Skeletal muscle tissue (tissue), 4 donors: Measurements from ENCODE around the gene COL1A1. TPM values are rescaled to one million over a fixed set of nuclear protein-coding genes. Genes with fewer than 3 reads are reported as not detected.

ENCODE experiments used
- H3K27ac ChIP-seq: one replicate; pipeline ENCODE4 v1.7.0; 2013; ENCODE audit warnings: mild to moderate bottlenecking, low read depth, low read length, inconsistent platforms
- H3K27me3 ChIP-seq, 3 donors: one replicate each; pipeline ENCODE4 v1.7.0; 2013; ENCODE audit warnings: low read length in 3 of 3; ENCODE audit not compliant: control insufficient read depth in 3 of 3, insufficient read depth in 3 of 3
- H3K36me3 ChIP-seq, 3 donors: one replicate each; pipeline ENCODE4 v1.7.0; 2013; ENCODE audit warnings: low read length in 3 of 3; ENCODE audit not compliant: control insufficient read depth in 3 of 3, insufficient read depth in 3 of 3
- H3K4me1 ChIP-seq, 3 donors: one replicate each; pipeline ENCODE4 v1.7.0; 2013; ENCODE audit warnings: low read length in 3 of 3, mild to moderate bottlenecking in 3 of 3; ENCODE audit not compliant: control insufficient read depth in 3 of 3, insufficient read depth in 3 of 3
- H3K4me3 ChIP-seq, 3 donors: one replicate each; pipeline ENCODE4 v1.7.0; 2013; ENCODE audit warnings: low read length in 3 of 3
- H3K9ac ChIP-seq, 3 donors: one replicate each; pipeline ENCODE4 v1.7.0; 2013; ENCODE audit warnings: low read length in 3 of 3, mild to moderate bottlenecking in 3 of 3, moderate library complexity in 2 of 3, low read depth in 1 of 3
- H3K9me3 ChIP-seq, 3 donors: one replicate each; pipeline ENCODE4 v1.7.0; 2013; ENCODE audit warnings: low read length in 3 of 3; ENCODE audit not compliant: control insufficient read depth in 3 of 3
- total RNA-seq: library from RNA; depleted of rRNA; stranded (reverse); fragments of >200 nt; gene quantifications from one replicate; pipeline ENCODE4 v1.2.3, GENCODE V29; 2014
- donor health status: Osteomylitis.

The COL1A1 gene
- total RNA-seq, 1 donor from 2014 or later = 3,450 TPM

DNA sequence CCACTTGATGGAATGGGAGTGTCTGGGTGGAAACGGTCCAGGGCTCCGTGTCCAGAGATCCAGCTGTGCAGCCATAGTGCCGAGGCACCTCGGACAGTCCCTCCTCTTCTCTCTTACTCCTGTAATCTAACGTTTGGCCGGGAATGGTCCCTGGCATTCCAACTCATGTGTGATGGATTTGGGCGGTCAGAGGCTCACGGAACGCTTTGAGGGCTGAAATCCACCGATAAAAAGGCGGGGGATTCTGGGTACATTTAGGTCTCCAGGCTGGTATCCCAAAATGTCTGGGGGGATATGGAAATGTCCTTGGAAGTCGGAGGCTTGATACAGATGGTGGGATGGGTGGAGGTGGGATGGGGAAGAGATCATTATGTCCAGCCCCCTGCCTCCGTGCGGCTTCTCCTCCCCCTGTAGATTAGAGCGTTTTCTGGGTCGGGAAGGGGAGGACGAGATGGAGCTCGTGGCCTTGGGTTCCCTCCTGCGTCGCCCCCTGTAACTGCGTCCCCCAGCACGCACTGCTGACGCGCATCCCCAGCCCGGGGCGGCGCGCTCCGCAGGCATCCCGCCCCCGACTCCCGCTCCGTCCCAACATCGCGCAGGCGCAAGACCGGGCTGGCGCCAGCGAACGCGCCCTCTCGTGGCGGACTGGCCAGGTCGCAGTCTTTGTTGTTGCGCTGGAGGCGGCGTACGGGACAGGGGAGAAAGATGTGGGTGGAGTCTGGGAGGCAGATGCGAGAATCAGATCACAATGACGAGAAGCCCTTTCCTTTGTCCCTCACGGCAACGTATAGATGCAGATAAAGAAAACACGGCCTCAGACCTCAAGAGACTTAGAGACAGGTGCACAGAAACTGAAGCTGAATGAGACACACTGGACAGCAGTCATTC is 40.2 kb downstream of the COL1A1 start:
- no peaks in the 10 kb centered on the region for H3K9me3 ChIP-seq
- H3K9ac ChIP-seq = peak overlapping the region; percentile 50 to 86 (median 75)
- H3K4me3 ChIP-seq = peak overlapping the region; percentile 74 to 85 (median 84)
- no peaks in the 10 kb centered on the region for H3K36me3 ChIP-seq
- H3K27me3 ChIP-seq = no peaks in the 10 kb centered on the region
- peaks cover 40 to 55% (median 42%) of the 10 kb centered on the region in 3 donors for H3K4me1 ChIP-seq
- peak overlapping the region; percentile 21 for H3K27ac ChIP-seq

DNA sequence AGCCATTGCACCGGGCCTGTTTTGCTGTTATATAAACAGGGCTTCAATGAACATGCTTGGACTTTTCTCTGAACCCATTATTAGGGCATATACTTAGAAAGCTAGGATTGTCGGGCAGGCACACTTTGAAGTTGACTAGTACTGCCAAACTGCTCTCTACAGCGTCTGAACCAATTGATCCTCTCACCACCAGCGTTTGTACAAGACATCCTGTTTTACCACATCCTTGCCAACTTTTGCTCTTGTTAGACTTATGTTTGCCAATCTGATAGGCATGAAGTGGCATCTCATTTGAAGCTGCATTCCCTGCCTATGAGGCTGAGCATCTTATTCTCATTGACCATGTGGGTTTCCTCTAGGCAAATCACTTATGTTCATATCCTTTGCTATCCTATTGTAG is 43.5 kb downstream of the COL1A1 start:
- no peaks in the 10 kb centered on the region for H3K36me3 ChIP-seq
- H3K27me3 ChIP-seq = no peaks in the 10 kb centered on the region
- H3K27ac ChIP-seq = no peak overlapping the region
- peaks cover 43 to 53% (median 45%) of the 10 kb centered on the region in 3 donors for H3K4me1 ChIP-seq
- H3K9me3 ChIP-seq = no peaks in the 10 kb centered on the region
- H3K9ac ChIP-seq = no peak overlapping the region
- H3K4me3 ChIP-seq = no peak overlapping the region

DNA sequence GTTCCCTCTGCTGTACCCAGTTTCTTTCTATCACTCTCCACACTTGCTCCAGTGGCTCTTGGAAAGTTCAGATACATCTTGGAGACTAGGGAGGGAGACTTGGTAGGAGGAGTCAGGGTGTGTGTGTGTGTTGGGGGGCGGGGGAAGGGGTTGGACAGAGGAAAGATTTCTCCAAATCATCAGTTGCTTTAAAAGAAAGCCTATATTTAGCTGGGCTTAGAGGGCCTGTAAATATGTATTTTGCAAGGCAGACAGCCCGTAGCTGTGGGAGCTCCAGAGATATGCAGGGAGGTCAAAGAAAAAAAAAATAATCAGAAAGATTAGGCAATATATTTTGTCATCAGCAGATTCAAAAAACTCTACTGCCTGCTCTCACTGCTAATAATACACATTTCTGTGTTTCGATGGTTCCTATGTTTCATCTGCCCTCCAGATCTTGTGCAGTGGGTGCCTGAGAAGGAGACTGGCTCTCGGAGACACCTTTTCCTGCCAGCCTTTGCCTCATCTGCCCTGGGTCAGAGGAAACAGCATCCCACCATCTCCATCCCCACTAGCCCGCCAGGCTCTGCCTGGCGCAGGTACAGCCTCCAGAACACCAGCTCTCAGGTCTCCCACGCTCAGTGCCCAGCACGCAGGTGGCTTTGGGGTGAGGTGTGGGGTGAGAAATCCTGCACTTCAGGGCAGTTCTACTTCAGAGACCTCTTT is 46.2 kb downstream of the COL1A1 start:
- Histone ChIP-seq H3K4me3 (no peak overlapping the region), H3K27me3 (no peaks in the 10 kb centered on the region), H3K4me1 (peaks cover 45 to 51% (median 47%) of the 10 kb centered on the region in 3 donors), H3K27ac (peak overlapping the region; percentile 84), H3K36me3 (no peaks in the 10 kb centered on the region), H3K9ac (peak overlapping the region; percentile 30 to 56 (median 40)), H3K9me3 (no peaks in the 10 kb centered on the region)

DNA sequence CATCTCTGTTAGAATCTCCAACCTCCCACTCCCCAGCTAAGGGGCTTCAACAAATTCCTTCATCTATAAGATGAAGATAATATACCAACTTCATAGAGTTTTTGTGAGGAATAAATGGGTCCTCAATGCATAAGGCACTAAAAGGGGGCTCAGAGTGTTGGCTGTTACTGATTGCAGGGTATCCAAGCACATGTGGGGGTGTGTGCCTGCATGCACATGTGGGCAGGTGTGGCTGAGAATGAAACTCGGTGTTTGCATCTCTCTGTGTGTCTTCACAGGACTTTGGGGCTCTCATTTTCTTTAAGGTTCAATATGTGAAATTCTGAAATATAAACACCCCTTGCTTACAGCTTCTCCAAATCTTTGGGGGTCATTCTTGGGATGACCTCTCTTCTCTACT is 46.8 kb downstream of the COL1A1 start:
- Histone ChIP-seq H3K27me3 (no peaks in the 10 kb centered on the region), H3K36me3 (no peaks in the 10 kb centered on the region), H3K9me3 (no peaks in the 10 kb centered on the region), H3K27ac (peak overlapping the region; percentile 84), H3K4me3 (no peak overlapping the region), H3K4me1 (peaks cover 45 to 56% (median 47%) of the 10 kb centered on the region in 3 donors), H3K9ac (peak overlapping the region in 1 of 3 donors; percentile 64)

DNA sequence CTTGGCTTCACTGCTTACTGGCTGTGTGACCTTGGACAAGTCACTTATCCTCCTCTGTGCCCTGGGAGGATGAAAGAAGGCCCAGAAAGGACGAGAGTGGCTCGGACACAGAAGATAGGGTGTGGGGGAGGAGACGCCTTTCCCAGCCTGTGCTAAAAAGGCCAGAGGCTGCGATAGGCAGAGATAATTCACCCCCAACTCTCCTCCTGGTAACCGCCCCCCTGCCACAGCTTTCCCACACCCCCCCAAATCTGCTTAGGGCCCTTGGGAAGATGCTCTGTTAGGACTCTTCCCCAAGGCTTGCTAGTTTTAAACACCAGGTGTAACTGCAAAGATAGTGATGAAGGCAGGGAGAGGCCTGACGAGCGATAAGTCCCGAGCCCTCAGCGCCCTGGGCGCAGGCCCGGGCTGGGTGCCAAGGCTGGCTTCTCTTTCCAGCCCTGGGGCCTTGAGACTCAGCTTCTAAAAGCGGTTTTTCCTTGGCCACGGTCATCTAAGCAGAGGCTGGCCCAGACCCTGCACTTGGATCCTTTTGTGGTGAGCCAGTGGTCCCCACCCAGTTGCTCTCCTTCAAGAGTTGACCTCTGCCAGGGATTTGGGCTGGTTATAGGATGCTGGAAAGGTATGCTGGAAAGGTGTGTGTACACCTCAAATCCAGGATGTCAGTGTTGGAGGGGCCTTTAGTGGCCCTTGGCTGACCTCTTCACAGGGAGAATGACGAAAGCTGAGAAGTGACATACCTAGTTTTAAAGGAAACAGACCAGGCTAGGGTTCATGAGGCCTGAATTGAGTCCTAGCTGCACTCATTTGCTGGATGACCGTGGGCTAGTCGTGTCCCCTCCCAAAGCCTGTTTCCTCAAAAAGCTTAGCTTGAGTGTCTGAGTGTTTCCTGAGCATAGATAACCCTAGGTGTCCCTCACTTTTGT is 47.5 kb downstream of the COL1A1 start:
- Histone ChIP-seq H3K9ac (peak overlapping the region in 2 of 3 donors; percentile 23 to 64), H3K4me1 (peaks cover 45 to 61% (median 47%) of the 10 kb centered on the region in 3 donors), H3K27ac (peak overlapping the region; percentile 84), H3K9me3 (no peaks in the 10 kb centered on the region), H3K36me3 (no peaks in the 10 kb centered on the region), H3K4me3 (no peak overlapping the region), H3K27me3 (no peaks in the 10 kb centered on the region)

DNA sequence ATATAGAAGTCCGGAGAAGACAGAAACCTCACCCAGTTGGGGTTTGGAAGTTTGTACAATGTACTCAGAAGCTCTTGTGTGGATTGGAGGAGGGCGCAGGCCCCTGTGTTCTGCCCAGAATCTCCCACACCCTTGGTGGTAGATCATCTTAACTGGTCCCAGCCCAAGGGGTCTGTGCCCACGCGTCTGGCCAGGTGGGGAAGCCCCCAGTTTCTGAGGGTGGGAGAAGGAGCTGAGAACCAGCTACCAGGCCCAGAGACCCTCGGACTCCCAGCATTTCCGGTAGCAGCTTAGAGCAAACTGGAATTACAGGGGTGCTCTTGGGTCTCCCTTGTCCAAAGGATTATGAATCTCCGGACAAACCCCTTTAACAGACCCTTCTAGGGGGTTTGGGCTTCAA is 48.7 kb downstream of the COL1A1 start:
- Histone ChIP-seq H3K36me3 (no peaks in the 10 kb centered on the region), H3K9me3 (no peaks in the 10 kb centered on the region), H3K27me3 (no peaks in the 10 kb centered on the region), H3K9ac (peak overlapping the region in 2 of 3 donors; percentile 50 to 83), H3K4me3 (no peak overlapping the region), H3K27ac (peak overlapping the region; percentile 84), H3K4me1 (peaks cover 53 to 64% (median 54%) of the 10 kb centered on the region in 3 donors)

DNA sequence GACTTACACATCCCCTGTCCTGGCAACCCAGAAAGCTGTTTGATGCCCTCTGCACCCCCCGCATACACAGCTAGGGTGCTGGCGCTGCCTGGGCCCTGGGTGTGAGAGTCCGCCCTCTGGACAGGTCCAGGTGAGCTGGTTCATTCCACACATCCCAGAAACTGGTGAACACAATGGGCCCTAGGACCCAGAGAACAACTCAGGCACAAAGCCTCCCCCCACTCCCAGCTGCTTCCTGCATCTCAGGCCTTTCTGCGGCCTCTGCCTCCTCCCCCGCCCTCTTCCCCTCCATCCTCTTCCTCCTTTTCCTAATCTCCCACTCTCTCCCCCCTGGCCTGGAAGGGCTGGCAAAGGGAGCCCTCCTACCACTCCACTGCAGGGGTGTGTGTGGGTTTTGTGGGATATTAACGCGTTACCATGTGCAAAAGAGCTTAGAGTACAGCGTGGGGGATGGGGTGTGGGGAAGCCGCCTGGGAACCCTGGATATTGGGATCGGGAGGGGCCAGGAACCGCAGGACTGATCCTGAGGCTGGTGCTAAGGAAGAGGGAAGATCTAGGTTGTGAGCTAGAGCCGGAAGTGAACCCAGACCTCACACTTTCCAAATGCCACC is 49.4 kb downstream of the COL1A1 start:
- Histone ChIP-seq H3K9me3 (no peaks in the 10 kb centered on the region), H3K9ac (peak overlapping the region; percentile 43 to 83 (median 50)), H3K27ac (peak overlapping the region; percentile 84), H3K4me1 (peaks cover 60 to 70% (median 61%) of the 10 kb centered on the region in 3 donors), H3K4me3 (peak overlapping the region; percentile 62 to 84 (median 80)), H3K27me3 (no peaks in the 10 kb centered on the region), H3K36me3 (no peaks in the 10 kb centered on the region)

DNA sequence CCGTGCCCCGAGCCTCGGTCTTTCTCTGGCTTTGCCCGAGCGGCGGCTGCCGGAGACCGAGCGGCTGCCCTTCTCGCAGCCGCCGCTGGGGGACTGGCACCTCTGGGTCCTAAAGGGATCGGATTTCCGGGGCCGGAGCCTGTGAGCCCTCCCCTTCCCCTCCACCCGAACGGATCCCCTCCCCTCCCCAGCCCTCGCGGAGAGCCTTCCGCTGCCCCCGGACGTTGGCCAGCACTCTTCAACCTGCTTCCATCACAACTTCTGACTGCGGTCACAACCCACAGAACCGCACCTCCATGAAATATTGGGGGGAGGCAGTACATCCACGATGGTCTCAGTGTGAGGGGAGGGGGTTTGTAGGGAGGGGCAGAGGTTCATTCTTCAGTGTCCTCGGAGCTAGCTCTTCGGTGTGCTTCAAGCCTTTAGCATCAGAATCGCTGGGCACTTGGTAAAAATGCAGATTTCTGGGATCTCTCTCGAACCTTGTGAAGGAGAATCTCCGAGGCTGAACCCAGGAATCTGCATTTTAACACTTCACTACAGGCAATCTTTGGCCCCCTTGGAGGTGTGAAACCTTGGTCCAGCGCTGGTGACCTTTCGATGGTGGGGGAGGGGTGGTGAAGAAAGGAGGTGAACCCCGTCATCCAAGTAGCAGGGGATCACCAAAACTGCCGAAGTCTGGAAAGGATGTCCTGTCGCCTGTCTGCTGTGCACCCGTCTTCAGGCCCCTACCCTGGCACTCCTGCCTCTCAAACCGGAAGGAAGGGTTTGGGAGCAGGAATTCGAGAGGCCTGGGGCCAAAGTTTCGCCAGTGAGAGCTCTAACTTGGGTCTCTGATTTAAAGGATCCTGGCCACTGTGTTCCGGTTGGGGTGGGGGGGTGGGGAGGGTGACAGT is 50.1 kb downstream of the COL1A1 start:
- Histone ChIP-seq H3K9ac (peak overlapping the region; percentile 76 to 83 (median 79)), H3K9me3 (no peaks in the 10 kb centered on the region), H3K36me3 (no peaks in the 10 kb centered on the region), H3K4me1 (peaks cover 67 to 77% (median 68%) of the 10 kb centered on the region in 3 donors), H3K27ac (peak overlapping the region; percentile 84), H3K27me3 (no peaks in the 10 kb centered on the region), H3K4me3 (peak overlapping the region; percentile 77 to 84 (median 80))
